HepG2 (cell line): ENCODE results near the gene UNC119B. TPM values are rescaled to one million over a fixed set of nuclear protein-coding genes. Genes with fewer than 3 reads are reported as not detected.

Source experiments
- ATAC-seq: fragments of 200-7000 bp; cut with Tn5 transposase; 3 replicates; pipeline ENCODE4 v1.9.1; 2020; ENCODE audit warnings: mild to moderate bottlenecking, moderate library complexity
- BruUV-seq: library from RNA; stranded (reverse); fragments of 400-500 nt; replicated peaks from 2 replicates; lab custom pipeline; 2021; lab: Mats Ljungman, UMichigan
- CTCF ChIA-PET: fragments of 300-600 bp; formaldehyde crosslinking; extraction: SDS; loops from one replicate; lab custom pipeline; 2021; ENCODE audit warnings: low total read pairs, inconsistent platforms, low intra/inter-chr PET ratio; lab: Yijun Ruan, JAX
- POLR2A ChIA-PET: fragments of 350-600 bp; sonication (Branson Sonifier 250); formaldehyde crosslinking; loops from one replicate; lab custom pipeline; 2020; ENCODE audit warnings: antibody characterized with exemption, inconsistent platforms; lab: Yijun Ruan, JAX
- DNase-seq: peaks from one replicate; pipeline ENCODE4 v3.0.0-alpha.2; 2015; ENCODE audit warnings: low spot score
- FAIRE-seq: peaks from 3 replicates; lab custom pipeline; 2011; peaks lifted over from hg19 to GRCh38; lab: Jason Lieb, UNC
- H2AFZ ChIP-seq: one replicate; pipeline ENCODE4 v1.6.1; 2011; ENCODE audit warnings: low read length, inconsistent platforms
- H3K27ac ChIP-seq: fragments of 300-600 bp; 3 replicates; pipeline ENCODE4 v1.8.0; 2011; ENCODE audit warnings: mixed run types, mild to moderate bottlenecking, mixed read lengths, low read length, inconsistent platforms; ENCODE audit not compliant: insufficient read depth; ENCODE audit errors: extremely low read length
- H3K27me3 ChIP-seq, 2 experiments: fragments of 200-600 bp in 1 of 2; 2 replicates in 1 of 2; 3 replicates in 1 of 2; pipeline versions ENCODE4 v1.6.0 to v1.8.0; 2011; ENCODE audit warnings: low read length in 2 of 2, mild to moderate bottlenecking in 2 of 2, moderate library complexity in 2 of 2, inconsistent platforms in 1 of 2; ENCODE audit not compliant: insufficient read depth in 2 of 2, control insufficient read depth in 1 of 2
- H3K36me3 ChIP-seq, 2 experiments: fragments of 200-600 bp in 1 of 2; replicated peaks in 1 of 2; 2 replicates in 1 of 2; 3 replicates in 1 of 2; pipeline versions ENCODE4 v1.5.1 to v1.8.0; 2011; ENCODE audit warnings: low read length in 2 of 2, inconsistent platforms in 1 of 2; ENCODE audit not compliant: insufficient read depth in 2 of 2, control insufficient read depth in 1 of 2
- H3K4me1 ChIP-seq: 2 replicates; pipeline ENCODE4 v1.5.1; 2012; ENCODE audit warnings: low read length, inconsistent platforms; ENCODE audit not compliant: insufficient read depth
- H3K4me2 ChIP-seq: 2 replicates; pipeline ENCODE4 v1.6.0; 2011; ENCODE audit warnings: low read depth, low read length, inconsistent platforms
- H3K4me3 ChIP-seq, 3 experiments: fragments of 200-600 bp in 1 of 3; sonication (generic), shearing (Covaris generic) in 1 of 3; replicated peaks in 1 of 3; 2 replicates each; pipeline ENCODE4 v1.5.1; 2011 to 2016; ENCODE audit warnings: low read length in 3 of 3, inconsistent platforms in 2 of 3, low read depth in 2 of 3, mild to moderate bottlenecking in 2 of 3, control low read depth in 1 of 3, mixed read lengths in 1 of 3; ENCODE audit not compliant: insufficient read depth in 1 of 3
- H3K79me2 ChIP-seq: one replicate; pipeline ENCODE4 v1.6.1; 2011; ENCODE audit warnings: low read length, inconsistent platforms; ENCODE audit not compliant: insufficient read depth
- H3K9ac ChIP-seq: 2 replicates; pipeline ENCODE4 v1.6.0; 2011; ENCODE audit warnings: mild to moderate bottlenecking, low read depth, low read length, inconsistent platforms; ENCODE audit not compliant: insufficient read depth
- H3K9me3 ChIP-seq: 2 replicates; pipeline ENCODE4 v1.5.1; 2012; ENCODE audit warnings: mild to moderate bottlenecking, low read length
- H4K20me1 ChIP-seq: 2 replicates; pipeline ENCODE4 v1.6.0; 2011; ENCODE audit warnings: inconsistent platforms, mild to moderate bottlenecking, low read length, moderate library complexity; ENCODE audit not compliant: insufficient read depth
- ARNTL ChIP-seq: sonication (generic); formaldehyde crosslinking; IDR thresholded peaks from 2 replicates; pipeline ENCODE4 v1.4.0; 2020; ENCODE audit warnings: mild to moderate bottlenecking, missing genetic modification reagents
- CTCF ChIP-seq: sonication (generic); formaldehyde crosslinking; IDR thresholded peaks from 2 replicates; pipeline ENCODE4 v1.5.0; 2020; ENCODE audit warnings: mild to moderate bottlenecking, missing genetic modification reagents, moderate library complexity
- DNMT1 ChIP-seq: sonication (generic); formaldehyde crosslinking; IDR thresholded peaks from 2 replicates; pipeline ENCODE4 v1.5.1; 2020; ENCODE audit warnings: mild to moderate bottlenecking, missing genetic modification reagents
- ELF3 ChIP-seq: IDR thresholded peaks from 2 replicates; pipeline ENCODE4 v1.6.1; 2016; ENCODE audit warnings: missing genetic modification reagents, missing compliant biosample characterization
- GATAD1 ChIP-seq: IDR thresholded peaks from 2 replicates; pipeline ENCODE4 v1.6.1; 2016; ENCODE audit warnings: missing genetic modification reagents, missing compliant biosample characterization
- KDM4B ChIP-seq: sonication (generic); formaldehyde crosslinking; IDR thresholded peaks from 2 replicates; pipeline ENCODE4 v1.4.0; 2020; ENCODE audit warnings: missing genetic modification reagents
- KDM6A ChIP-seq: IDR thresholded peaks from 2 replicates; pipeline ENCODE4 v1.6.1; 2016; ENCODE audit warnings: low read depth
- MAF1 ChIP-seq: sonication (generic); formaldehyde crosslinking; IDR thresholded peaks from 2 replicates; pipeline ENCODE4 v1.5.0; 2020; ENCODE audit warnings: missing genetic modification reagents, borderline replicate concordance
- PRDM10 ChIP-seq: sonication (generic); formaldehyde crosslinking; IDR thresholded peaks from 2 replicates; pipeline ENCODE4 v1.4.0; 2020; ENCODE audit warnings: low read depth, missing genetic modification reagents
- PREB ChIP-seq: sonication (generic); formaldehyde crosslinking; IDR thresholded peaks from 2 replicates; pipeline ENCODE4 v1.4.0; 2020; ENCODE audit warnings: missing genetic modification reagents
- SIN3A ChIP-seq: IDR thresholded peaks from 2 replicates; pipeline ENCODE4 v1.6.1; 2011; ENCODE audit warnings: low read depth, mild to moderate bottlenecking, control low read depth, low read length, borderline replicate concordance
- TOE1 ChIP-seq: sonication (generic); formaldehyde crosslinking; IDR thresholded peaks from 2 replicates; pipeline ENCODE4 v1.4.0; 2020; ENCODE audit warnings: mild to moderate bottlenecking, missing genetic modification reagents
- ZKSCAN8 ChIP-seq: IDR thresholded peaks from 2 replicates; pipeline ENCODE4 v1.6.1; 2016; ENCODE audit warnings: borderline replicate concordance, missing genetic modification reagents, missing compliant biosample characterization
- ZNF260 ChIP-seq: sonication (generic); formaldehyde crosslinking; IDR thresholded peaks from 2 replicates; pipeline ENCODE4 v1.4.0; 2020; ENCODE audit warnings: missing genetic modification reagents, low read depth, mild to moderate bottlenecking, borderline replicate concordance
- ZNF276 ChIP-seq: sonication (generic); formaldehyde crosslinking; IDR thresholded peaks from 2 replicates; pipeline ENCODE4 v1.4.0; 2020; ENCODE audit warnings: mild to moderate bottlenecking, low read depth, missing genetic modification reagents
- ZNF7 ChIP-seq: IDR thresholded peaks from 2 replicates; pipeline ENCODE4 v1.6.1; 2016; ENCODE audit warnings: missing biosample characterization, missing genetic modification reagents
- WGBS: methylation state at CpG from one replicate; pipeline ENCODE4 v1.1.6; 2017; ENCODE audit warnings: low lambda C conversion rate; 5-methylcytosine and 5-hydroxymethylcytosine counted together
- in situ Hi-C: cut with HindIII; loops from 2 replicates; pipeline ENCODE4 v1.10.0; 2017; ENCODE audit warnings: low pct_unique_long_range_greater_than_20kb; ENCODE audit not compliant: extremely low pct_ligation_motif_present
- intact Hi-C: fragments of 100-400 bp; cut with micrococcal nuclease; formaldehyde crosslinking; loops from one replicate; pipeline ENCODE4 v1.10.0; 2022; ENCODE audit not compliant: unreplicated experiment
- polyA plus RNA-seq, 8 experiments: library from polyadenylated mRNA; depleted of rRNA in 3 of 8; stranded (reverse) in 7 of 8; unstranded in 1 of 8; fragments of >200 nt; fragmentation: Illumina TruSeq in 4 of 8; extraction: Trizol in 4 of 8; gene quantifications; 2 replicates each; pipeline versions ENCODE4 v1.2.1 to v1.2.3, GENCODE V29; 2011 to 2016; ENCODE audit warnings: low read depth in 4 of 8, missing spikeins in 1 of 8, mixed read lengths in 1 of 8; ENCODE audit not compliant: insufficient read depth in 1 of 8
- total RNA-seq, 5 experiments: library from RNA; depleted of rRNA; stranded (reverse); fragments of >200 nt; fragmentation: Illumina TruSeq; extraction: Trizol; gene quantifications; 2 replicates each; pipeline ENCODE4 v1.2.3, GENCODE V29; 2016; ENCODE audit warnings: low read depth in 1 of 5

The UNC119B gene
- total and polyA plus RNA-seq, 2 of the 13 experiments (the other 11 are each of a cell fraction or from before 2014, with no cell fraction given), result 19.6 to 19.7 TPM

- TF ChIP-seq TOE1 (CRISPR knock-in tag) (no peak), CTCF (CRISPR knock-in tag) (no peak), ZNF7 (CRISPR knock-in tag) (no peak), PREB (no peak), ELF3 (no peak), GATAD1 (CRISPR knock-in tag) (no peak), ARNTL (no peak), KDM6A (no peak), MAF1 (CRISPR knock-in tag) (no peak), ZNF260 (no peak), ZKSCAN8 (no peak)
- TF ChIP-seq, all 625 proteins: peak for 0
These were observed 24.7 kb upstream of the UNC119B start (continued) for GRCh38 chr12:120685522-120685921.

GRCh38 chr12:120686151-120686689, 24.0 kb upstream of the UNC119B start:
- Histone ChIP-seq H3K9ac (peak overlapping the region; percentile 85), H3K4me1 (peaks cover 44% of the 10 kb centered on the region), H3K4me2 (peak overlapping the region; percentile 98), H3K79me2 (peaks cover 42% of the 10 kb centered on the region), H3K4me3 (peak overlapping the region; percentile 77 to 91 (median 83)), H3K27ac (peak overlapping the region; percentile 94), H3K9me3 (no peaks in the 10 kb centered on the region), H3K27me3 (no peaks in the 10 kb centered on the region), H3K36me3 (no peaks in the 10 kb centered on the region), H2AFZ (peak overlapping the region; percentile 71), H4K20me1 (peaks cover 22% of the 10 kb centered on the region)
- in situ Hi-C loops, result no loop called here
- ChIA-PET CTCF (no interaction called here), POLR2A (interaction anchor here (0.6 to 1.4 kb wide), 6 partner anchors 23 to 294 kb away, joined by 3 to 4 read pairs (median 3); partner anchors contain the start of genes HNF1A and UNC119B)
- peak; percentile 90 for ATAC-seq
- intact Hi-C loops, result loop anchor here (5.0 kb wide), 2 partner anchors 39 to 1391 kb away; partner anchors contain the start of gene MLXIP
- peak; percentile 97 for DNase-seq
- TSS peak; percentile 61 for BruUV-seq
- 3% methylated on average over 13 of the region's 46 CpGs for WGBS
- peak; percentile 79 for FAIRE-seq
- TF ChIP-seq KDM4B (0 out of 2 replicates have a peak, but pooled peaks have one; percentile 2), ZNF276 (CRISPR knock-in tag) (0 out of 2 replicates have a peak, but pooled peaks have one; percentile 9), DNMT1 (0 out of 2 replicates have a peak, but pooled peaks have one; percentile 6), SIN3A (peak; percentile 55; the same call in 1 of the 2 replicates), PRDM10 (peak; percentile 99)
